Neural progenitor cell (in vitro differentiated cells): ENCODE data around the gene MRC2. TPM values are rescaled to one million over a fixed set of nuclear protein-coding genes. Genes with fewer than 3 reads are reported as not detected.

Experiments used
- DNase-seq: peaks from one replicate; pipeline ENCODE4 v3.0.0-alpha.2; 2016; ENCODE audit warnings: low spot score
- H2AFZ ChIP-seq: fragments of 200-600 bp; sonication (generic); replicated peaks from 2 replicates; pipeline ENCODE4 v1.6.1; 2016; ENCODE audit warnings: antibody characterized with exemption
- H3F3A ChIP-seq: fragments of 200-600 bp; sonication (generic); 2 replicates; pipeline ENCODE4 v1.6.1; 2016; ENCODE audit warnings: antibody characterized with exemption, low read depth
- H3K27ac ChIP-seq: fragments of 200-600 bp; sonication (generic); 2 replicates; pipeline ENCODE4 v1.5.1; 2016; ENCODE audit warnings: mild to moderate bottlenecking
- H3K27me3 ChIP-seq: fragments of 200-600 bp; sonication (generic); 2 replicates; pipeline ENCODE4 v1.6.1; 2016; ENCODE audit warnings: mild to moderate bottlenecking, moderate library complexity
- H3K36me3 ChIP-seq: fragments of 200-600 bp; sonication (generic); 2 replicates; pipeline ENCODE4 v1.5.1; 2016
- H3K4me1 ChIP-seq: fragments of 200-600 bp; sonication (generic); 2 replicates; pipeline ENCODE4 v1.6.1; 2016; ENCODE audit warnings: mixed run types
- H3K4me2 ChIP-seq: fragments of 200-600 bp; sonication (generic); 2 replicates; pipeline ENCODE4 v1.6.1; 2016
- H3K4me3 ChIP-seq: fragments of 200-600 bp; sonication (generic); 2 replicates; pipeline ENCODE4 v1.5.1; 2016
- H3K79me2 ChIP-seq: fragments of 200-600 bp; sonication (generic); 2 replicates; pipeline ENCODE4 v1.6.1; 2016; ENCODE audit warnings: low read depth
- H3K9ac ChIP-seq: fragments of 200-600 bp; sonication (generic); 2 replicates; pipeline ENCODE4 v1.6.1; 2016
- H3K9me3 ChIP-seq: fragments of 200-600 bp; sonication (generic); 2 replicates; pipeline ENCODE4 v1.5.1; 2016; ENCODE audit warnings: low read depth
- H4K20me1 ChIP-seq: fragments of 200-600 bp; sonication (generic); 2 replicates; pipeline ENCODE4 v1.6.1; 2016; ENCODE audit warnings: low read depth
- H3K27ac Mint-ChIP-seq: 3 replicates; pipeline ENCODE4 v1.8.0; 2021; ENCODE audit warnings: mixed read lengths
- H3K27me3 Mint-ChIP-seq: 2 replicates; pipeline ENCODE4 v1.8.0; 2022; ENCODE audit warnings: low read depth, mild to moderate bottlenecking, inconsistent platforms, moderate library complexity, mixed read lengths; ENCODE audit not compliant: insufficient read depth
- H3K36me3 Mint-ChIP-seq: 3 replicates; pipeline ENCODE4 v1.8.0; 2021; ENCODE audit warnings: mixed read lengths
- H3K4me1 Mint-ChIP-seq: 3 replicates; pipeline ENCODE4 v1.8.0; 2021; ENCODE audit warnings: mixed read lengths
- H3K4me3 Mint-ChIP-seq: 3 replicates; pipeline ENCODE4 v1.8.0; 2021; ENCODE audit warnings: mild to moderate bottlenecking, moderate library complexity, mixed read lengths
- H3K9me3 Mint-ChIP-seq: 3 replicates; pipeline ENCODE4 v1.8.0; 2020; ENCODE audit warnings: mixed read lengths
- EZH2 ChIP-seq: fragments of 200-600 bp; sonication (generic); IDR thresholded peaks from 2 replicates; pipeline ENCODE4 v1.6.1; 2017; ENCODE audit warnings: antibody characterized with exemption, mild to moderate bottlenecking, moderate library complexity
- EZH2phosphoT487 ChIP-seq: fragments of 200-600 bp; sonication (generic); IDR thresholded peaks from 2 replicates; pipeline ENCODE4 v1.6.1; 2017; ENCODE audit warnings: antibody characterized with exemption
- total RNA-seq: library from RNA; depleted of rRNA; stranded (reverse); fragments of >200 nt; gene quantifications from 2 replicates; pipeline ENCODE4 v1.2.3, GENCODE V29; 2015; ENCODE audit warnings: low replicate concordance
- TF ChIP-seq, protein P1 (sequence below): fragments of 200-600 bp; sonication (generic); IDR thresholded peaks from 2 replicates; pipeline ENCODE4 v1.5.1; 2017; ENCODE audit warnings: antibody characterized with exemption, mild to moderate bottlenecking

MRC2 gene
- total RNA-seq, 1 donor from 2014 or later = 24.6 TPM

DNA sequence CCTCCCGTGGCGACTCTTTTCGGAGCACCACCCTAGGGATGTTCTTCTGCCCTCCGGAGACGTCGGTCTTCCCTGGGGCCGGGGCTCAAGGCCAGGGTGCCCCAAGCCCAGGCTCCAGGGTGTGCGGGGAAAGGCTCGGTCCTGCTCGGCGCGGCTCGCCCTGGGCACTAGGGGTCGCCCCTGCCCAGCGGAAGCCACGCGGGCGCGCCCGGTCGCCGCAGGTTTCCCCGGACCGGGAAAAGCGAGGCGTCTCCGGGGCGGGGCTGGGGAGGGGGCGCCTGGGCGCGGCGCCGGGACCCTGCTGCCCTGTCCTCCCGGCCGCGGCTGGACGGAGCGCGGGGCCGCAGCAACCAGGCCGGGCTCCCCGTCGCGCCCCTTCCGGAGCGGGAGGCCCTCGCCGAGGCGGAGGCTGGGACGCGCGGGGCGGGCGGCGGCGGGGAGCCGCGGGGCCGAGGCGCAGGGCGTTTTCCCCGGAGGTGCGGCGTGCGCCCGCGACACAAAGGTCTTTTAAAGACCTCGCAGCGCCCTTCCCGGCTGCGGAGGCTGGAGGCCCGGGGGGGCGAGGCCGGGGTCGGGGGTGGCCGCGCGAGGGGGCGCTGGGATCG is 76.4 kb downstream of the MRC2 start:
- no peak overlapping the region for H3K27ac ChIP-seq
- H3K4me3 Mint-ChIP-seq = peak overlapping the region; percentile 80
- H3K9me3 Mint-ChIP-seq = peaks cover 12% of the 10 kb centered on the region

DNA sequence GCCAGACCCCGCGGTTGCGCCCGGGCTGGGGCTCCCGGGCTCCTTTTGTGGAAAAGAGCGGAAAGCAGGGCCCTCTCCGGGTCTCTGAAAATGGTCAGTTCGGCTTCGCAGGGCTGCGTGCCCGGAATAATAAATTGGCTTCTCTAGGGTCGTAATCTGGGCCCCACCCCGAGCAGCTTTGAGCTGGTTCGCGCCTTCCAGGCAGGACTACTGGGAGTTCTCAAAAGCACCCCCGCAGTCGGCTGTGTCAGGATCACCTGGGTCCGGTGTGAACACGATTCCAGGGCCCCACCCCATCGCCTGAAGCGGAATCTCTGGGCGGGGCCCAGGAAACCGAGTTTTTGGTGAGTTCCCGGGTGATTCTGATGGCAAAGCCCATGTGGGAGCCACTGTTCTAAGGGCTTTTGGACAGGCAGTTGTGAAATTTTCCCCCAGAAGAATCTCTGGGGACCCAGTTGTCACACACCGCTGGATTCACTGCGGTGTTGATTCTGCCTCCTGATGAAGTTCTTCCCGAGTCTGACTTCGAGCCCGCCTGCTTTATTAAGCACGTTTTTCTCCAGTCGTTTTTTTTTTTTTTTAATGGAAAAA is 77.0 kb downstream of the MRC2 start:
- Histone ChIP-seq H2AFZ (peak overlapping the region; percentile 65), H3F3A (peaks cover 25% of the 10 kb centered on the region), H3K9ac (peak overlapping the region; percentile 31), H3K79me2 (no peaks in the 10 kb centered on the region), H3K4me3 (peak overlapping the region; percentile 94), H3K27me3 (peaks cover 41% of the 10 kb centered on the region), H3K27ac (no peak overlapping the region), H3K4me1 (peaks cover 25% of the 10 kb centered on the region), H4K20me1 (peaks cover 5% of the 10 kb centered on the region), H3K9me3 (no peaks in the 10 kb centered on the region), H3K4me2 (peak overlapping the region; percentile 91), H3K36me3 (no peaks in the 10 kb centered on the region)
- TF ChIP-seq EZH2 = no peak
- TF ChIP-seq, protein P1, sequence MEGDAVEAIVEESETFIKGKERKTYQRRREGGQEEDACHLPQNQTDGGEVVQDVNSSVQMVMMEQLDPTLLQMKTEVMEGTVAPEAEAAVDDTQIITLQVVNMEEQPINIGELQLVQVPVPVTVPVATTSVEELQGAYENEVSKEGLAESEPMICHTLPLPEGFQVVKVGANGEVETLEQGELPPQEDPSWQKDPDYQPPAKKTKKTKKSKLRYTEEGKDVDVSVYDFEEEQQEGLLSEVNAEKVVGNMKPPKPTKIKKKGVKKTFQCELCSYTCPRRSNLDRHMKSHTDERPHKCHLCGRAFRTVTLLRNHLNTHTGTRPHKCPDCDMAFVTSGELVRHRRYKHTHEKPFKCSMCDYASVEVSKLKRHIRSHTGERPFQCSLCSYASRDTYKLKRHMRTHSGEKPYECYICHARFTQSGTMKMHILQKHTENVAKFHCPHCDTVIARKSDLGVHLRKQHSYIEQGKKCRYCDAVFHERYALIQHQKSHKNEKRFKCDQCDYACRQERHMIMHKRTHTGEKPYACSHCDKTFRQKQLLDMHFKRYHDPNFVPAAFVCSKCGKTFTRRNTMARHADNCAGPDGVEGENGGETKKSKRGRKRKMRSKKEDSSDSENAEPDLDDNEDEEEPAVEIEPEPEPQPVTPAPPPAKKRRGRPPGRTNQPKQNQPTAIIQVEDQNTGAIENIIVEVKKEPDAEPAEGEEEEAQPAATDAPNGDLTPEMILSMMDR = no peak
- TF ChIP-seq EZH2phosphoT487 = no peak
- Mint-ChIP-seq H3K4me1 (peaks cover 16% of the 10 kb centered on the region), H3K27ac (no peak overlapping the region), H3K9me3 (peaks cover 15% of the 10 kb centered on the region), H3K4me3 (peak overlapping the region; percentile 91), H3K27me3 (peaks cover 14% of the 10 kb centered on the region), H3K36me3 (no peaks in the 10 kb centered on the region)
- DNase-seq = no peak

More for the DNA sequence above, 76.4 kb downstream of the MRC2 start:
- peak overlapping the region; percentile 31 for H3K9ac ChIP-seq
- H3K4me3 ChIP-seq = peak overlapping the region; percentile 94
- peaks cover 41% of the 10 kb centered on the region for H3K27me3 ChIP-seq
- H3K27me3 Mint-ChIP-seq = peaks cover 14% of the 10 kb centered on the region
- peaks cover 25% of the 10 kb centered on the region for H3K4me1 ChIP-seq
- H3F3A ChIP-seq = peaks cover 25% of the 10 kb centered on the region
- H3K36me3 ChIP-seq = no peaks in the 10 kb centered on the region
- H3K79me2 ChIP-seq = no peaks in the 10 kb centered on the region
- H3K4me2 ChIP-seq = peak overlapping the region; percentile 91
- H3K27ac Mint-ChIP-seq = no peak overlapping the region
- TF ChIP-seq EZH2 = no peak
- TF ChIP-seq, protein P1 = peak; percentile 80
- H3K36me3 Mint-ChIP-seq = no peaks in the 10 kb centered on the region
- peak; percentile 92 for DNase-seq
- peaks cover 16% of the 10 kb centered on the region for H3K4me1 Mint-ChIP-seq
- H3K9me3 ChIP-seq = no peaks in the 10 kb centered on the region
- H2AFZ ChIP-seq = peak overlapping the region; percentile 73
- H4K20me1 ChIP-seq = peaks cover 5% of the 10 kb centered on the region

DNA sequence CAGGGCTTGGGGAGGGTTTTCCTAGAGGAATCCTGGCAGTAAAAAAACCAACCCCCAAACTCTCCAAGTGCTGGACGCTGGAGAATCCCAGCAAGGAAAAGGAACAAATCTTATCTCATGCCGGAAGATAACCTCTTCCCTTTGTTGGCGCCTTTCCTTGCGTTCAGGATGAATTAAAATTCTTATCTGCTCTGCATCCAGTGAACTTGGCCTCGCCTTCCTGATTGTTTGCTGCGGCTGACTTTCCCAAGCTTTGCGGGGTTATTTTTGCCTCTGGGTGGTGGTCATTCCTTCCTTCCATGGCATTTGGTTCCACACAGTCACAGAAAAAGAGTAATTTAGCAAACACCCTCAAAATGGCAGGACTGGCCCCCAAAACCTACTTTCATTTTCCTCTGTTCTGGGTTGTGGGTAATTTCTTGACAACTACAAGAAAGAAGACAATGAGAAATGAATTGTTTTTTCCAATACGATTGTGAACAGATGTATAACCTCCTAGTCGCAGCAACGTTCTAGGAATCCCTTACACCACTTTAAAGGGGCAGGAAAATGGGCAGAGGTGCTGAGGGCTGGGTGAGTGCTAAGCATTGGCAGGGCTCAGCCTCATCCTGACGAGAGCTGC is 77.8 kb downstream of the MRC2 start:
- Mint-ChIP-seq H3K27me3 (peaks cover 17% of the 10 kb centered on the region), H3K4me3 (peak overlapping the region; percentile 91), H3K27ac (peak overlapping the region; percentile 84), H3K4me1 (peaks cover 16% of the 10 kb centered on the region), H3K36me3 (no peaks in the 10 kb centered on the region), H3K9me3 (peaks cover 22% of the 10 kb centered on the region)
- Histone ChIP-seq H3K9me3 (no peaks in the 10 kb centered on the region), H3K27ac (no peak overlapping the region), H3K79me2 (no peaks in the 10 kb centered on the region), H3K36me3 (no peaks in the 10 kb centered on the region), H3K27me3 (peaks cover 41% of the 10 kb centered on the region), H3K4me3 (peak overlapping the region; percentile 94), H3F3A (peaks cover 25% of the 10 kb centered on the region), H3K9ac (no peak overlapping the region), H2AFZ (no peak overlapping the region), H3K4me2 (peak overlapping the region; percentile 91), H3K4me1 (peaks cover 25% of the 10 kb centered on the region), H4K20me1 (peaks cover 5% of the 10 kb centered on the region)
- peak; percentile 30 for DNase-seq
- TF ChIP-seq EZH2 (peak; percentile 5), EZH2phosphoT487 (no peak)
- TF ChIP-seq, protein P1 = no peak
